ENCODE results near the gene TRAT1.

Gene TRAT1

DNA sequence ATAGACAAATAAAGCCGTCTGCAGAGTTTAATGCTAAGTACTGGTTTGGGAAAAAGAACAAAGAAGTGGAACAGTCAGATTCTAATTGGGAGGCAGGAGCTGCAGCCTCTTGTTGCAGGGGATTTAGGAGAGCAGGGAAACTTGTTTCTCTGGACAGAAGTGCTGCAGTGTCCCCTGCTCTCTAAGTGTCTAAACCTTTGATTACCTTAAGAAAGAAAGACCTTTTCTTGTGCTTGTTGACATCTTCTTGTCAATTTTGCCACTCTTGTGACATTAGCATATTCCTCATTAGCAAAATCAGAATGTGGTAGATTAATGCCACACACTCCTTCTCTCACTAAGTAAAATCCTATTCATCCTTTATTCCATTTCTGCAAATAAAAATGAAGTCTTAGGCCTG lies 38.8 kb downstream of the TRAT1 start:
- no peak for DNase-seq (ENCODE audit: low read depth in 2 of 2)

DNA sequence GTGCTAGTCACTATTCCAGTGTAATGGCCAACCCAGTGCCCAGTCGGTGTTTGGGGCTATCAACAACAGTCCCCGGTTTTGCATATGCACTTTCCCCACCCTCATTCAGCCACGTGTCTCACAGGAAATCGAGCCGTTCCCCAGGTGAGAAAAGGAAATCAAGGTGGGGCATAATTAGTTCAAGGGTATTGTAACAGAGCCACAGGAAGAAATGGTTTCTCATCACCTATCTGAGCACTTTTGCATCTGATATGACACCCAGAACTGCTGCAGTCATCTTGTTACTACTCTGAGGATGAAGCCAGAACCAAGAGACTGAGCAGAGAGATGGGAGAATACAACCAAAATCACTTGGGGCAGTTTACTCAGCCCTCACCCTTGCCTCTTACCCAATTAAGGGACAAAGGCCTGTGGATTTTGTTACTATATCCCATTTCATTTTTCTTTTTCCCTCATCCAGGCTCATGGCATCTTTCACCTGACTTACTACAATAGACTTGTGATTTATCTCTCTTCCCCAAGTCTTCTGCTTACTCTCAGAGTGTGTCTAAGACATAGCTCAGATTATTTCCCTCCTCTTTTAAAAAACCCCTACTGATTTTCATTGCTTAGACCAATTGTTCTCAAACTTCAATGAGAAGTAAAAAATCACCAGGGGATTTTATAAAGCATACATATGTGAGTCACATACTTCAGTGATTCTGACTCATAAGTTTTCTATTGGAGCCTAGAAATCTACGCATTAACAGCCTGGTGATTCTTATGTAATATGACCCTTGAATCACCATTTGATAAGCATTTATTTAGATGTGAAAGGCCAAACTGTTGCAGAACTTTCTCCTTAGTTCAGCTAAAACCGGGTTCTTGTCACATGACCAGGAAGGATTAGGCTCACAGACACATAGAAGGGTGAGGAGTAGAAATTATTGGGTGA lies 40.5 kb downstream of the TRAT1 start:
- DNase-seq (ENCODE audit: low read depth in 2 of 2) = peak in 1 of 2 donors; percentile 6

DNA sequence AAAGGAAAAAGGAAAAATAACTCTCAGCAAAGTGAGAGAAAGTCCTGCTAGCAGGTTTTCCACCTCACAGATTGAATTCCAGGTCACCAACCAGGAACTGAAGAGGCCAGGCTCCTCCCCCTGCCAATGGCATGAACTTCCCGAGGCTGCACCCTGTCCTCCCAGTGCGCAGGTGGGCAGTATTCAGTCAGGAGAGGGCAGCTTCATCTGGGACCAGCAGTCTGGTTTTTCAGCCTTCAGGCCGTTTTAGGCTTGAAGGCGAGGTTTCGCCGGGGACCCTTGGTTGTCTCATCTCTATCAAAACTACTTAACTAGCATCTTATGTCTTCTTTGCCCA lies 41.2 kb downstream of the TRAT1 start:
- no peak for DNase-seq (ENCODE audit: low read depth in 2 of 2)

DNA sequence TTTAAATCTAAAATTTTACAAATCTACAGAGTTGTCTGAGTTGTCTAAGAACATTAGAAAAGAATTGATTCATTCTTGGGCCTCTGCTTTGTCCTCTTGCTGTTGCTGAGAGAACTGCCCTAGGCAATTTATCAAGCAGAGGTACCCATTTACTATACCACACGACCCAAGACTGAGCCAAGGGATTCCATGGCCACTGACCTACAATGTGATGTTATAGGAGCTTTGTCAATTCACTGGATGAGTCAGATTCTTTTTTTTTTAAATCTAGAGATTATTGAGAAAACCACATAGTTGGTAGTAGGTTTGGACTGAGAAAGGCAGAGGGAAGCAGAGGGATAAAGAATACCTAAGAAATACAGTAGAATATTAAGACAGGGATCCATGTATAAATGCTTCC lies 55.3 kb downstream of the TRAT1 start:
- DNase-seq (ENCODE audit: low read depth in 2 of 2) = no peak

DNA sequence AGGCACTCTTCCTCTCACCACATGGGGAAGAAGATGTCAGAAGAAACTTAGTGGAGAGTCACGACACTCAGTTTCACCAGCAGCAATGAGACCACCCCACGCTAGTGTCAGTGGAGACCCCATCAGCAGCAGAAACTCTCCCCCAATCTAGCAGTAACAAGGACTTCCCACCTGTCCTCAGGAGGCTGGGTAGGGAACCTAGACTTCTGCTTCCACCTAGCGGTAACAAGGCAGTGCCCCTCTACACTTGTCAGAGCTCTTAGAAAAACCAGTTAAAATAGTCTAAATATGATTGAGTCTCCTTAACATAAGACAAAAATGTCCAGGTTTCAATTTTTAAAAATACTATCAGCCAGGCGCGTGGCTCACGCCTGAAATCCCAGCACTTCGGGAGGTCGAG lies 57.3 kb downstream of the TRAT1 start:
- DNase-seq (ENCODE audit: low read depth in 2 of 2) = no peak

DNA sequence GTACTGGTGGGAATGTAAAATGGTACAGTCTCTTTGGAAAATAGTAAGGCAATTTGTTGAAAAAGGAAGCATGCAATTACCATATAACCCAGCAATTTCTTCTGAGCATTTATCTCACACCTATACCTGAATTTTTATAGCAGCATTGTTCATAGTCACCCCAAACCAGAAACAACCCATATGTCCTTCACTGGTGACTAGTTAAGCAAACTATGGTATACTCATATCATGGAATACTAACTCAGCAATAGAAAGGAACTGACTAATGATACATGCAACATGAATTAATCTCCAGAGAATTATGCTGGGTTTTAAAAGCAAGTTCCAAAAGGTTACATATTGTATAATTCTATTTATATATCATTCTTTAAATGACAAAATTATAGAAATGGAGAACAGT lies 60.2 kb downstream of the TRAT1 start:
- DNase-seq (ENCODE audit: low read depth in 2 of 2) = no peak

DNA sequence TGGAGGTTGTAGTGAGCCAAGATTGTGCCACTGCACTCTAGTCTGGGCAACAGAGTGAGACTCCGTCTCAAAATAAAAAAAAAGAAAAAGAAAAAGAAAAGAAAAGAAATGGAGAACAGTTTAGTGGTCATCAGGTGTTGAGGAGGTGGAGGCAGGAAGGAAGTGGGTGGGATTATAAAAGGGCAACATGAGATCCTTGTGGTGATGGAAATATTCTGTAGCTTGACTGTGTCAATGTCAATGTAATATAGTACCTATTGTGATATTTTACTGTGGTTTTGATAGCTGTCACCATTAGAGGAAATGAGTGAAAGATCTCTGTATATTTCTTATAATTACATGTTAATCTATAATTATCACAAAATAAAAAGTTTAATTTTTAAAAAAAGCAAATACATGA lies 60.8 kb downstream of the TRAT1 start:
- DNase-seq (ENCODE audit: low read depth in 2 of 2) = no peak

DNA sequence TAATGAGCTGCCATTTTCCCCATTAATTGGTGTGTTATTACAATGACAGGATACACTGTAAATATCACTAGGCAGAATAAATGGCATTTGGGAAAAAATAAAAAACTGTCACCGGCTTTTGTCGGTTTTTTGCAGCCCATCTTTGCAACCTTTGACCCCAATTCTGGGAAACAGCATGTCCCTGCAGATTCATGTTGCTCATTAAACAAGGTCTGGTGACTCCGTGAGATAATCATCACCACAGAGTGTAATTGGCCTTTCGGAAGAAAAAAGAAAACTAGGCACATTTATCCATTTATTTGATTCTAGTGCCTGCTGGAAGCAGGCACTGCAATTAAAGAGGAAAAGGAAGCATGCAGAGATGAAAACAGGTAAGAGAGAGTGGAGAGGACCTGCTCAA lies 64.5 kb downstream of the TRAT1 start:
- DNase-seq (ENCODE audit: low read depth in 2 of 2) = no peak

DNA sequence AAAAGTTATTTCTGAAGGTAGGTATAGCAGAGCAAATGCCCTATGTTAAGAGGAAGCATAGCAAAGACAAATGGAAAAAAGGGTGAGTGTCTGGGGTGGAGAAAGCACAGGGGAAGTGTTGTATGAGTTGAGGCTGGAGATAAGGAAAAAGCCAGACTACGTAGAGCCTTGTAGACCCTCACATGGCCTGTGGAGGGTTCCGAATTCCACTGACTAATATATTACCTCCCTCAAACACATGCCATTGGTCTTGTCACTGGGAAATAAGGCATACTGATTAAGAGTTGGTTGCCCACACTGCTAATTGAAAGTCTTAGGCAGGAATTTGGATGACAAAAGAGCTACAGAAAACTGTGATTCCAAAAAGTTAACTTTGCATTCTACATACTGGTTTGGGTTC lies 65.2 kb downstream of the TRAT1 start:
- no peak for DNase-seq (ENCODE audit: low read depth in 2 of 2)

DNA sequence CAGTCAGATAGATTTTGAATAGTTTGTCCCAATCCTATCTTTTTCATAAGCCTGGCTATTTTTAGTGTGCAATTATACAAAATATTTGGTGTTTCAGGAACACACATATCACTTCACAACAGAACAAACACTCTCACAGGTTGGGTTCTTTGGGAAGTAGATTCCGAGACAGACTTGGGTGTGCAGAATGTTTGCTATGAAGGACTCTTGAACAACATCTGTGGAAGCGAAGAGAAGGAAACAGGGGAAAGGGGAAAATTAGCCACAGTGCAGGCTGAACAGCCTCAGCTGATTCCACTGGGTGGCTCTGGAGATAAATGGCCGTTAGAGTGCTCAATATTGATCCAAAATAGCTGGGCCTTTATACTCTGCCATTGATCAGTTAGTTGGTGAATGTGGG lies 69.2 kb downstream of the TRAT1 start:
- no peak for DNase-seq (ENCODE audit: low read depth in 2 of 2)

DNA sequence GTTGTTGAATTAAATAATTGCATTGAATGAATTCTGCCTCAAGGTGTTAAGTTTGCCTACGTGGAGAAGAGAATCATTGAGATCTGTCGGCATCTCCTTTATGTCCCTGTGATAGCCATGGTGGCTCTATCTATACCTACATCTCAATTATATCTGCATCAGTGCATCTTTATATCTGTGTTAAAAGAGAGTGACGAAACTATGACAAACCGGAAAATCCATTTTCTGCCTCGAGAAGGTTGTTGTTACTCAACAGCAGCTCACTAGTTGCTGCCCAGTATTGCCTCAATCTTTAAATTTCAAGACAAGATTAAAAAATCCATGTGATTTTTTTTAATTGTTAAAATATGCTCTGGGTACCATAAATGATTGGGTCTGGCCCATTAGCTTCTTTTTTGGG lies 72.4 kb downstream of the TRAT1 start:
- no peak for DNase-seq (ENCODE audit: low read depth in 2 of 2)

DNA sequence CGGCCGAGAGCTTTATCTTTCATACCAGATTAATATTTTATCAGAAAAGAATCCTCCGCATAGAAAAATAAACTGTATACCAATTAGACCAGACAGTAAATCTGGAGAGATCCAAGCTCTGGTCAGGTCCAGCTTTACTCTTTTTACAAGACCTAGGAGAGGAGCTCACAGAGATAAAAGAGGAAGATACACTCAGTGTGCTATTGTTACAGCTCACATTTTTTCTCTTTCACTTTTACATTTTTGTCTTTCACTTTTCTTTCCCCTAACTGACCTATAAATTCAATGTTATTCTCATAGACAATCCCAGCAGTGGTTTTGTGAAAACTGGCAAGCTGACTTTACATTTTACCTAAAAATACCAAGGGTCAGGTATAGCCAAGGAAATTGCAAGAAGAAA lies 75.3 kb downstream of the TRAT1 start:
- no peak for DNase-seq (ENCODE audit: low read depth in 2 of 2)

DNA sequence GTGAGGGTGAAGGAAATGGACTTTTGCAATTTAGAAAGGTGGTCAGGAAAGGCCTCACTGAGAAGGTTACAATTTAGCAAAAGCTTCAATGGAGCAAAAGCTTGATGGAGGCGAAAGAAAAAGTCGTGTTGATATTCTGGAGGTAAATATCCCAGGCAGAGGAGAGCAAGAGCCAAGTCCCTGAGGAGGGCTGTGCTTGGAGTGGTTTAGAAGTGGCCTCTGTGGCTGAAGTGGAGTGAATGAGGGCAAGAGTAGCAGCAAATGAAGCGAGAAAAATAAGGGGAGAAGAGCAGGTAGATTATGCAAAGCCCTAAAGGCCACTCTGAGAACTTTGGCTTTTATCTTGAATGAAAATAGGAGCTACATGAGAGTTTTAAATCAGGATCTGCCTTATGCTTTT lies 76.9 kb downstream of the TRAT1 start:
- DNase-seq (ENCODE audit: low read depth in 2 of 2) = no peak
